Inferior parietal cortex (tissue), 1 donor: ENCODE results near the gene LCAT.
"Not testable (repeated sequence)": the region's sequence is repeated elsewhere in the genome, so short reads cannot be mapped to it uniquely, and the experiment has no call there.

ENCODE experiments used
- DNase-seq: peaks from one replicate; pipeline ENCODE4 v3.0.0-alpha.2; 2016; ENCODE audit errors: extremely low spot score

Gene LCAT

DNA sequence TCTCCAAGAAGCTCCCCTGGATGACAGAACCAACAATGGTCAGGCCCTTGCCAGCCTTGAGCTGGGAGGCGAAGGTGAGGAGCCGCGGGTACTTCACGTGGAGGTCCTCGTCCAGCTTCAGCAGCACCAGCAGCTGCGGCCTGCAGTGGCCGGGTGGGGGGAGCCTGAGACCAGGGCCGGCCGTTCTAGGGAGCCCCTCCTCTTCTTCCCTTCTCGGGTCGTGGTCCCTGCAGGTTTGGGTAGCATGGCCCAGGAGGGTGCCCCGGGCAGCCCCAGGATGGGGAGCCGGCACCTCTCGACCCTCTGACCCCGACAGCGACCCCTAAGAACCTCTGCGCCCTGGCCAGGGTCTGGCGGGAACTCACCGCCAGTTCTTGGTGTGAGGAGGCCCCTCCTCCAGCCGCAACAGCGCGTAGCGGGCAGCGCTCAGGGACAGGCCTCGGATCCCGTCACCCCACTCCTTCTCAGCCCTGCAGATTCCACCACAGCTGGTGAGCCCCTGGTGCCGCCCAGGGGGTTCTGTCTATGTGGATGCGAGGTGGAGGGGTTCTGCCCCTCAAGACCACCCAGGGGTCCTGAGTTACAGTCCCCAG is 3.1 kb upstream of the LCAT start:
- DNase-seq: no peak

GRCh38 chr16:67946128-67946569 is 2.2 kb upstream of the LCAT start:
- DNase-seq: no peak

GRCh38 chr16:67945392-67945933 is 1.5 kb upstream of the LCAT start:
- DNase-seq: no peak

- no peak for DNase-seq
Observed at GRCh38 chr16:67944690-67945391, 921 bp upstream of the LCAT start.

GRCh38 chr16:67943256-67943618 is 683 bp downstream of the LCAT start:
- DNase-seq: no peak

DNA sequence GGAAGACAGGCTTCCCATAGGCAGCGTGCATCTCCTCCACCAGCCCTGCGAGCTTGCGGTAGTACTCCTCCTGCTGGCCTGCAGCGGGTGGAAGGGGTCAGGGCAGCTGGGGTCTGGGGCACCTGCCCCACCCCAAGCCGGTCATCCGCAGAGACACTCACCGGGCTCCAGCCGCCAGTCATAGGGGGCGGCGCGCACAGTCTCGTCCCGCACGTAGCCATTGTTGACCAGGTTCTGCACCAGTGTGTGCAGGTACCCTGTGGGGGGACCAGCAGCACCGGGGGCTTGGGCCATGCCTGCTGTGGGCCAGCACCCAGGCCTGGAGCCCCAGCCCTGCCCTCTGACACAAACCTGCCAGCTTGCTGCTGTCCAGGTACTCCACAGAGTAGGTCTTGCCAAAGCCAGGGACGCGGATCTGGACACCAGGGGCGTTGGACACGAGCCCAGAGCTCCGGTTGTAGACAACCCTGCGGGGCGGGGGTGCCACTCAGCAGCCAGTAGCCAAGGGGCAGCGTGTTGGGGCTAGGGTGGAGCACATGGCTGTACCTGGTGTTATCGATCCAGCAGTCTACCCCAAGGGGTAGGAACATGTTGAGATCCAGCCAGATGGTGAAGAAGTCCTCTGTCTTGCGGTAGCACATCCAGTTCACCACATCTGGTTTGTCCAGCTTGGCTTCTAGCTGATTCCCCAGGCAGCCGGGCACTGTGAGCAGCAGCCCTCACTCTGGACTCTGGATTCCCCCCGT is 1.2 kb downstream of the LCAT start:
- DNase-seq: no peak

DNA sequence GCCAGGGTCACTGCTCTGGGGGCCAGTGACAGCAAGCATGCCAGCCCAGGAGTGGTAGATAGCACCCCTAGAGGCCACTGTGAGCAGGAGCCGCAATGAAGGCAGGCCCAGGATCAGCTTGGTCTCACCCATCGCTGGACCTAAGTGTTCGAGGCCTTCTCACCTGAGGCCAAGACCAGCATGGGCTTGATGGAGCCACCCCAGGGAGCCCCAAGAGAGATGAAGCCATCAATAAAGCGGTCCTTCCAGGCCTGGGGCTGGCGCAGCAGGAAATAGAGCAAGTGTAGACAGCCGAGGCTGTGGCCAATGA is 1.8 kb downstream of the LCAT start:
- no peak for DNase-seq

- DNase-seq: no peak
Observed at GRCh38 chr16:67941469-67942199, 2.3 kb downstream of the LCAT start.

GRCh38 chr16:67940446-67941089 is 3.4 kb downstream of the LCAT start:
- no peak for DNase-seq

DNA sequence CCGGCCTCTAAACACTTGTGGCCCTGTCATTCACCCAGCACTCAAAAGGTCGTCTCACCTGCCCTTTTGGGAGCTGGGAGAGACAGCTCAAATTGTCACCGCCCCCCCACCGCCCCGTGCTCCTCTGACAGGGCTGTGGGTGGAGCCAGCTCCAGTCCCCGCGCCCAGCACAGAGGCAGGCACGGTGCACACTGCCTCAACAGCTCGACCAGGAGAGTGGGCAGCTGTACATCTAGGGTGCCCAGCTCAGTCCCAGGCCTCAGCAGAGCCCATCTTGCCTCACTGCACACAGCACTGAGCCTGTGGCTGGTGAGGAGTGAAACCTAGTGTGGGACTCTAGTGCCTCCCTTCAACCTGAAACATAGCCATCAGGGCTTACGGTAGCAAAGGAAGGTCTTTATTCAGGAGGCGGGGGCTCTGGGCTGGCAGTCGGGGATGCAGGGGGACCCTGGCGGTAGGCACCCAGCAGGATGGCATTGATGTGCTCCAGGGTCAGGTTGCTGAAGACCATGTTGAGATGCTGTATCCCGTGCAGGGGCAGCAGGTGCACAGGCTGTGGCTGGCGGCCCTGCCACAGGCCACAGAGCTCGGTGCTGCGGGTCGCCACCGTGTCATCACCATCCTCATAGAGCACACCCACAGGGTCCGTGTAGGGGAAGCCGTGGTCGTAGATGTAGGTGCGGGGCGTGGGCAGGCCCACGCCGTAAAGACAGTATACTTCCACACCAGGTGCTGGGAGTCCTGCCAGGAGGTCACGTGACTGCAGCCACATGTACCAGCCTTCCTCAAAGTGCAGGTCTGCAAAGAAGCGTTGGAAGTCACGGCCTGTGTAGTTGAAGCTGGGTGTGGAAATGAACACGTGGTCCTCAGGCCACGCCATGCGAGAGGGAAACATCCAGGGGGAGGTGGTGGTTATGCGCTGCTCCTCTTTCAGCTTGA is 4.1 kb downstream of the LCAT start:
- DNase-seq: no peak

DNA sequence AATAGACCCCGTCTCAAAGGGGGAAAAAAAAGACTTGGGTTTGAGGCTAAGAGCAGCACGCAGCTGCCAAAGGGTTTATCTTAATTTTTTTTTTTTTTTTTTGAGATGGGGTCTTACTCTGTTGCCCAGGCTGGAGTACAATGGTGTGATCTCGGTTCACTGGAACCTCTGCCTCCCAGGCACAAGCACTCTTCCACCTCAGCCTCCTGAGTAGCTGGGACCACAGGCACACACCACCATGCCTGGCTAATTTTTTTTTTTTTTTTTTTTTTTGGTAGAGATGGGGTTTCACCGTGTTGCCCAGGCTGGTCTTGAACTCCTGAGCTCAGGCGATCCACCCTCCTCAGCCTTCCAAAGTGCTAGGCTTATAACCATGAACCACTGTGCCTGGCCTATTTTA is 6.2 kb downstream of the LCAT start:
- DNase-seq: not testable (repeated sequence)

DNA sequence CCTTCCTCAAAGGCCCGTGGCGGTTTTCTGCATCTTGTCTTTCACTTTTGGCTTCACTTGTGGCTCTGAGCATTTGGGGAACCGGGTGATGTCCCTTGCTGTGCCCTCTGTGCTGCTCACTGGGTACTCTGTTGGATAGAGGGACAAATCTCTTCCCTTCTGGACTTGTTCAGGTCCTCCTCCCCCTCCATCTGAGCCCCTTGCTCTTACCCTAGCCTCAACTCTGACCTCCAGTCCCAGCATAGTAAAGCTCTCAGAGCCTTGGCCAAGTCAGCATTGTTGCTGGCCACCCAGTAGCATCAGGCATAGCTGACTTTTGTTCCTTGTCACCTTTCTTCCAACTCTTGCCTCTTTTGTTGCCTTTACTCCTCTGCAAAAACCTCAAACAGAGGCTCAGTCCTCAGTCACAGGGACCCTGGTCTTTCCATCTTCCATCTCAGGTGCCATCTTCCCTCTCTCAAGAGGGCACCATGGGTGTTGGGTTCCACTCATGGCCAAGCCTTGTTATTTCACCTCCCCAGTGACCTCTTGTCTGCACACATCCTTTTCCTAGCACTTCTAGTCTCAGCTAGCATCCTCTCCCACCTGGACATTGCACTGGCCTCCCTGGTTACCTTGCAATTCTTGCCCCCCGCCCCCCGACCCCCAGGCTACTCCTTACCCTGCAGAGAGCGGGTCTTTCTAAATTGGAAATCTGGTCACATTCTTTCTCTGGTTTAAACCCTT is 6.9 kb downstream of the LCAT start:
- peak; percentile 60 for DNase-seq

DNA sequence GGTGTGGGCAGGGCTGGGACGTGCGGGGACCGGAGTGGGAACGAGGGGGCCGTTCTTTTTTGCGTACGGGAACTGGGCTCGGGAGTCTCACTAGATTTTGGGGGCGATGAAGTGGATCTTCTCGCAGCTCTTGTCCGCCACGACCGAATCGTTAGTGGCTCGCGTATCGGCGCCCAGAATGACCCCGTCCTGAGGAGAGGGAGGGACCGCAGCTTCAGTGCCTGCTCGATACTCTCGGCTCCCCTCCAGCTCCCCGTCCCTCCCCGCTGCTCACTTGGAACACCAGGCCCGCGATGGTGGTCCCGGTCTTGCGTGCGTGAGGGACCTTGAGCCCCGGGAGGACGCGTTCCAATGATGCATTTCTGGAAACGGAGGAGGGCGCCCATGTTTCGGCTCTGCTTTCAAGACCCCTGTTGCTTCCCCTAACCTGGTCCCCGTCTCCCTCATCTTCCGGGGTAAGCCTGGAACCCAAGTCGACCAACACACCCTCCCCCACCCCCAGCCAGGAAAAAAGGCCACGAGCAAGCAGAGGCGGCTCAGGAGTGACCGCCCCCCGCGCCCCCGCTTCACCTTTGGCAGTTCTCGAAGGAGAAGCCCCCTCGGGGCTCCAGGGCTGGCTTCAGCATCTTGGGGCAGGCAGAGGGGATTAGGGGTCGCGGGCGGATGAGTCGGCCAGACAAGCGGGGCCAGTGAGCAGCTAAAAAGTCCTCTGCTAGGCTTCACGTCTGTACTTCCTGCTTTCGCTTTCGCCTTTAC is 7.6 kb downstream of the LCAT start, which contains the start of gene PSMB10:
PSMB10 (minus strand) TSS at position 727 of the 756 bp plus-strand sequence; CDS start at position 626, 101 bp downstream.
- DNase-seq: no peak

DNA sequence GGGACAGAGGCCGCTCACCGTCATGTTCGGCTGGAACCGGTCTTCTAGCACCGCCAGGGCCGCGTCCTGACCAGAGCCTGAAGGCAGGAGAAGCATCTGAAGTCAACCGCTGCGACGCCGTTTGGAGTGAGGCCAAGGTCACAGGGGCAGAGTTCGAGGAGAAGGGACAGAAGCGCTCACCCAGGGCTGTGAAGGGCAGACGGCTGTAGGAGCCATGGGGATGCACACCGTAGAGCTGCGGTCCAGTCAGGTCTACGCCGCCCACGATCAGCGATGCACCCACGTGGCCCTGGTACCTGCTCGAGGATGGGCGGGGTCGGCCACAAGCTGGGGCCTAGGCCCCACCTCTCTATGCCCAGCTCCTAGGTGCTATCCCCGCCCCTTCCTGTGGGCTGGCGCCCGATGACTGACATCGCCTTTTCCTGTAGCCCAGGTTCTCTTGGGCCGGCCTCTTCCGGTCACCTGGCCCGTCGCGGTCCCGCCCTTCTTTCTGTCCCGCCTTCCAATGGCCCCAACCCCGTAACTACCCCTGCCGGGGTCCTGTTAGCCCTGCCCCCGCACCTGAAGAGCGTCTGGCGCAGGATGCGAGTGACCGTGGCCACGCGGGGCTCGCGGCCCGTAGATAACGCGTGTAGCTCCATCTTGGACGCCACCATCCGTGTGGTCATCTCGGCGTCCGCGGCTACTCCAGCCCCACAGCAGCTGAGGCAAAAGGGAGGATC is 8.4 kb downstream of the LCAT start:
- peak; percentile 95 for DNase-seq

DNA sequence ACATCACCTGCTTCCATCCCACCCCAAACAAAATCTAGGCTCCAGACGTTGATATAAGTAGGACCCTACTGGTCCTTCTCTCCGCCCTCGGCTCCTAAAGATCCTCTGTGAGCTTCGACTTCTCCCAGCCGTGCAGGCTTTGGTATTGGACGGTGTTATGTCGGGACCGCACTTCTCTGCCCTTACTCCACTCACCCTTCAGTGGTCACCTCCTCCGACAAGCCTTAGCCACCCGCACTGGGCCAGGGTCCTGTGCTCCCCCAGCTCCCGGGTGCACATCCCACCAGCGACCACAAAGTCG is 8.9 kb downstream of the LCAT start:
- DNase-seq: no peak

- no peak for DNase-seq
Observed at GRCh38 chr16:67934306-67935100, 9.4 kb downstream of the LCAT start.

DNA sequence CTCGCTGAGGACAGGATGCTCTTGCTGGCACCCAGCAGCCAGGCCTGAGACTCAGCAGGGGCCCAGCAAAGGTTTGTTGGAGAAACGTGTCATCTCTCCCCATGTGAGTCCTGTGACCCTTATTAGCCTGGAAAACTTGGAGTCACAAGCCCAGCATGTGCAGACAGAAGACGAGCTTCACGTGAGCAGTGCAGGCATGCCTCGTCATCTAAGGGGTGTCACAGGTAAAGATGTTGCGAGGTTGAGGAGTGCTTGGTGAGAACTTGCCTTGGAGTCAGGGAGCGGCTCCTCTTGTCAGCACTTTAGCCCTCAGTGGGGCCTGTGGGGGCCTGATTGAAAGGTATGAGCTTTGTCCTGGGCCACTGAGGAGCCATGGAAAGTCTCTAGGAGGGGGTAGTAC is 10.1 kb downstream of the LCAT start:
- no peak for DNase-seq

DNA sequence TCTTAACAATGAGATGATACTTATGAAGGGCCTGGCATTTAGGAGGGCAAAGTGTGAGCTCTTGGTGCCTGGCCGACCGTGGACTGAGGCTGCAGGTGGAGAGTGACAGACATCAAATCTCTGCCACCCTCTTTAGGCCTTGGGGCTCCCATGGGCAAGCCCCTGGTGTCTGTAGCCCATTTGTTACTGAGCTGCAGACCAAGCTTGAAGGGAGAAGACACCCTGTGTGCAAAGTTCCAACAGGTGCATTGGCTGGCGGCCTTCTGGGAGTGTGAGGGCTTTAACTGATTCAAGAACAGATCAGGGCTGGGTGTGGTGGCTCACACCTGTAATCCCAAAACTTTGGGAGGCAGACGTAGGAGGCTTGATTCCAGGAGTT is 11.5 kb downstream of the LCAT start:
- no peak for DNase-seq
